Endothelial cell of umbilical vein (primary cell): ENCODE results near the gene DCUN1D2. TPM values are rescaled to one million over a fixed set of nuclear protein-coding genes. Genes with fewer than 3 reads are reported as not detected.

Experiments
- BruUV-seq: library from RNA; stranded (reverse); fragments of 400-500 nt; replicated peaks from 2 replicates; lab custom pipeline; 2021; lab: Mats Ljungman, UMichigan
- CTCF ChIA-PET: fragments of 300-600, 350-600 bp; sonication (Branson Sonifier 250); formaldehyde crosslinking; loops from one replicate; lab custom pipeline; 2021; ENCODE audit warnings: antibody characterized with exemption, inconsistent platforms; lab: Charles Lee
- POLR2A ChIA-PET: fragments of 300-600, 350-600 bp; sonication (Branson Sonifier 250); formaldehyde crosslinking; loops from one replicate; lab custom pipeline; 2021; ENCODE audit warnings: antibody characterized with exemption, inconsistent platforms; lab: Charles Lee
- DNase-seq: peaks from one replicate; pipeline ENCODE4 v3.0.0-alpha.2; 2011; ENCODE audit warnings: low read depth, low spot score
- FAIRE-seq: peaks from 2 replicates; lab custom pipeline; 2011; peaks lifted over from hg19 to GRCh38; lab: Jason Lieb, UNC
- H2AFZ ChIP-seq: 2 replicates; pipeline ENCODE4 v1.6.0; 2012; ENCODE audit warnings: low read depth, low read length, control low read depth, inconsistent platforms
- H3K27ac ChIP-seq: 2 replicates; pipeline ENCODE4 v1.5.1; 2011; ENCODE audit warnings: low read depth, mild to moderate bottlenecking, control low read depth, low read length, moderate library complexity; ENCODE audit not compliant: insufficient read depth
- H3K27me3 ChIP-seq, 2 experiments: 2 replicates each; pipeline versions ENCODE4 v1.6.0 to v1.6.1; 2011; ENCODE audit warnings: low read length in 2 of 2, mixed read lengths in 1 of 2; ENCODE audit not compliant: control insufficient read depth in 2 of 2, insufficient read depth in 2 of 2
- H3K36me3 ChIP-seq, 2 experiments: 2 replicates in 1 of 2; 3 replicates in 1 of 2; pipeline ENCODE4 v1.5.1; 2011; ENCODE audit warnings: low read length in 2 of 2, mild to moderate bottlenecking in 1 of 2, moderate library complexity in 1 of 2; ENCODE audit not compliant: control insufficient read depth in 2 of 2, insufficient read depth in 2 of 2; ENCODE audit errors: extremely low read depth in 1 of 2
- H3K4me1 ChIP-seq: 3 replicates; pipeline ENCODE4 v1.5.1; 2011; ENCODE audit warnings: mild to moderate bottlenecking, low read length; ENCODE audit not compliant: control insufficient read depth, insufficient read depth; ENCODE audit errors: extremely low read depth
- H3K4me2 ChIP-seq: 2 replicates; pipeline ENCODE4 v1.6.1; 2011; ENCODE audit warnings: low read length, control low read depth, mixed read lengths; ENCODE audit not compliant: insufficient read depth
- H3K4me3 ChIP-seq, 3 experiments: fragments of 200-600 bp in 1 of 3; sonication (generic), shearing (Covaris generic) in 1 of 3; replicated peaks in 1 of 3; 2 replicates each; pipeline ENCODE4 v1.5.1; 2011 to 2016; ENCODE audit warnings: control low read depth in 3 of 3, low read length in 3 of 3, mild to moderate bottlenecking in 2 of 3, inconsistent platforms in 1 of 3, low read depth in 1 of 3, moderate library complexity in 1 of 3; ENCODE audit not compliant: insufficient read depth in 1 of 3
- H3K79me2 ChIP-seq: 2 replicates; pipeline ENCODE4 v1.6.0; 2012; ENCODE audit warnings: low read length, inconsistent platforms; ENCODE audit not compliant: control insufficient read depth, insufficient read depth
- H3K9ac ChIP-seq: replicated peaks from 2 replicates; pipeline ENCODE3; 2011; ENCODE audit warnings: low read length, control low read depth; ENCODE audit not compliant: insufficient read depth; ENCODE audit errors: extremely low read depth
- H3K9me1 ChIP-seq: replicated peaks from 3 replicates; pipeline ENCODE4 v1.6.0; 2011; ENCODE audit warnings: mild to moderate bottlenecking, low read length; ENCODE audit not compliant: control insufficient read depth, insufficient read depth; ENCODE audit errors: extremely low read depth
- H3K9me3 ChIP-seq: replicated peaks from 2 replicates; pipeline ENCODE4 v1.5.1; 2012; ENCODE audit warnings: low read length, inconsistent platforms; ENCODE audit not compliant: control insufficient read depth, insufficient read depth
- H4K20me1 ChIP-seq: replicated peaks from 2 replicates; pipeline ENCODE3; 2011; ENCODE audit warnings: mild to moderate bottlenecking, low read length; ENCODE audit not compliant: control insufficient read depth, insufficient read depth; ENCODE audit errors: extremely low read depth
- EZH2 ChIP-seq: IDR thresholded peaks from 2 replicates; pipeline ENCODE4 v1.6.1; 2012; ENCODE audit warnings: borderline replicate concordance, low read depth, mild to moderate bottlenecking, moderate library complexity, low read length, inconsistent platforms; ENCODE audit not compliant: severe bottlenecking
- FOS ChIP-seq: IDR thresholded peaks from 2 replicates; pipeline ENCODE4 v1.6.1; 2011; ENCODE audit warnings: mild to moderate bottlenecking, low read length, moderate library complexity, borderline replicate concordance; ENCODE audit not compliant: insufficient read depth
- GATA2 ChIP-seq: IDR thresholded peaks from 2 replicates; pipeline ENCODE4 v1.7.0; 2011; ENCODE audit warnings: low read depth, mild to moderate bottlenecking, moderate library complexity, mixed read lengths, low read length; ENCODE audit not compliant: insufficient read length, insufficient read depth
- JUN ChIP-seq: IDR thresholded peaks from 2 replicates; pipeline ENCODE4 v1.6.1; 2011; ENCODE audit warnings: borderline replicate concordance, low read depth; ENCODE audit not compliant: insufficient read length, insufficient read depth
- MYC ChIP-seq: IDR thresholded peaks from one replicate; pipeline ENCODE4 v1.6.1; 2011; ENCODE audit warnings: mild to moderate bottlenecking, low read depth, low read length
- POLR2A ChIP-seq: IDR thresholded peaks from 2 replicates; pipeline ENCODE4 v1.6.1; 2012; ENCODE audit warnings: low read depth, mild to moderate bottlenecking, control low read depth, low read length
- POLR2AphosphoS5 ChIP-seq: IDR thresholded peaks from 2 replicates; pipeline ENCODE4 v1.6.1; 2012; ENCODE audit warnings: low read depth, mild to moderate bottlenecking, control low read depth, low read length, moderate library complexity; ENCODE audit not compliant: insufficient read depth
- dilution Hi-C: fragments of 300-500 bp; cut with MboI; formaldehyde crosslinking; loops from one replicate; pipeline ENCODE4 v1.15.0; 2019; ENCODE audit warnings: low sequenced_read_pairs; ENCODE audit not compliant: extremely low pct_ligation_motif_present
- intact Hi-C: fragments of 100-400 bp; cut with micrococcal nuclease; formaldehyde crosslinking; loops from one replicate; pipeline ENCODE4 v1.10.0; 2022
- polyA plus RNA-seq, 4 experiments: library from polyadenylated mRNA; depleted of rRNA in 3 of 4; stranded (reverse) in 3 of 4; unstranded in 1 of 4; fragments of >200 nt; gene quantifications; 2 replicates each; pipeline versions ENCODE4 v1.2.1 to v1.2.3, GENCODE V29; 2011 to 2012; ENCODE audit warnings: missing spikeins in 1 of 4
- total RNA-seq: library from RNA; stranded (reverse); gene quantifications from 2 replicates; pipeline ENCODE4 v1.2.3, GENCODE V29; 2021
- TF ChIP-seq, protein P1 (sequence below): IDR thresholded peaks from 2 replicates; pipeline ENCODE4 v1.6.1; 2011; ENCODE audit not compliant: insufficient read depth, insufficient read length
- TF ChIP-seq, protein P2 (sequence below), 2 donors: IDR thresholded peaks; 1 replicate in 1 of 2; 2 replicates in 1 of 2; pipeline ENCODE4 v1.5.1; 2011; ENCODE audit warnings: low read length in 2 of 2, mild to moderate bottlenecking in 2 of 2, moderate library complexity in 2 of 2, control low read depth in 1 of 2, inconsistent platforms in 1 of 2, low read depth in 1 of 2; ENCODE audit not compliant: insufficient read depth in 1 of 2; ENCODE audit errors: extremely low read depth in 1 of 2

Gene DCUN1D2
- total and polyA plus RNA-seq, 2 donors (not counting 3 experiments of a cell fraction or from before 2014, with no cell fraction given): 10.5 to 24.9 TPM

DNA sequence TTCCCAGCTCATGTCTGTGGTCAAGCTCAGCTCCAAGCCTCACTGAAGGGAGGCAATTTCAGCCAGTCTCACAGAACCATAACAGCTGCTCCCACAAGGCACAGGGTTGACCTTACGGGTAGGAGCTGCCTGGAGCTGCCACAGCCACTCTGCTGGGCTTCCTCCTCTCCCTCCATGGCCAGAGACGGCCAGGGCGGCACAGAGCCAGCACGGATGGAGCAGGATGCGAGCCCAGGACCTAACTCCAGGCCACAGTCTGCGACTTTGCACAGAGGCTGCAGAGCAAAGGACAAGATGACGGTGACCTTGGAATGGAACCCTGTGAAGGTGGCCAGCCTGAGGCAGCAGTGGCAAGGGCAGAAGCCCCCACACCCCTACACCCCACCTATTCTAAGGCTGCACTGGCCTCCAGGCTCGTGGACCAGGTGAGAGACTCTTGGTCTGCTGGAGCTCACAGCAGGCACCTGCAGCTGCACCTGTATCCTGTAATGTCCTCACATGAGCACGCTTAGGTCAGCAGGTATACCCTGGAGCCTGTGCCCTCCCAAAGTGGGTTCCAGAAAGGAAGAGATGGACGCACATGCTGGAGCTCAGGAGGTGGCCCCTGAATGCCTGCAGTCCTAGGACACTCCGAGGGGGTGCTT, 66.9 kb downstream of the DCUN1D2 start:
- no peak overlapping the region for H2AFZ ChIP-seq
- TF ChIP-seq JUN (no peak), FOS (no peak), MYC (no peak), POLR2AphosphoS5 (no peak), EZH2 (no peak), POLR2A (no peak), GATA2 (no peak)
- TF ChIP-seq, protein P1, sequence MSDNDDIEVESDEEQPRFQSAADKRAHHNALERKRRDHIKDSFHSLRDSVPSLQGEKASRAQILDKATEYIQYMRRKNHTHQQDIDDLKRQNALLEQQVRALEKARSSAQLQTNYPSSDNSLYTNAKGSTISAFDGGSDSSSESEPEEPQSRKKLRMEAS: no peak
- TF ChIP-seq, protein P2, sequence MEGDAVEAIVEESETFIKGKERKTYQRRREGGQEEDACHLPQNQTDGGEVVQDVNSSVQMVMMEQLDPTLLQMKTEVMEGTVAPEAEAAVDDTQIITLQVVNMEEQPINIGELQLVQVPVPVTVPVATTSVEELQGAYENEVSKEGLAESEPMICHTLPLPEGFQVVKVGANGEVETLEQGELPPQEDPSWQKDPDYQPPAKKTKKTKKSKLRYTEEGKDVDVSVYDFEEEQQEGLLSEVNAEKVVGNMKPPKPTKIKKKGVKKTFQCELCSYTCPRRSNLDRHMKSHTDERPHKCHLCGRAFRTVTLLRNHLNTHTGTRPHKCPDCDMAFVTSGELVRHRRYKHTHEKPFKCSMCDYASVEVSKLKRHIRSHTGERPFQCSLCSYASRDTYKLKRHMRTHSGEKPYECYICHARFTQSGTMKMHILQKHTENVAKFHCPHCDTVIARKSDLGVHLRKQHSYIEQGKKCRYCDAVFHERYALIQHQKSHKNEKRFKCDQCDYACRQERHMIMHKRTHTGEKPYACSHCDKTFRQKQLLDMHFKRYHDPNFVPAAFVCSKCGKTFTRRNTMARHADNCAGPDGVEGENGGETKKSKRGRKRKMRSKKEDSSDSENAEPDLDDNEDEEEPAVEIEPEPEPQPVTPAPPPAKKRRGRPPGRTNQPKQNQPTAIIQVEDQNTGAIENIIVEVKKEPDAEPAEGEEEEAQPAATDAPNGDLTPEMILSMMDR (IDR thresholded peaks at IDR 0.05; ENCODE audit: extremely low read depth in 1 of 2, insufficient read depth in 1 of 2, low read depth in 1 of 2, low read length in 2 of 2): no peak
- CTCF ChIA-PET: no interaction called here
- H3K9me3 ChIP-seq: no peaks in the 10 kb centered on the region
- no peaks in the 10 kb centered on the region for H3K9me1 ChIP-seq
- no peaks in the 10 kb centered on the region for H3K79me2 ChIP-seq
- POLR2A ChIA-PET: no interaction called here
- no peak overlapping the region for H3K4me2 ChIP-seq
- DNase-seq (no peak), FAIRE-seq (no peak)
- BruUV-seq: no TSS peak
- H3K36me3 ChIP-seq: no peaks in the 10 kb centered on the region
- dilution Hi-C loops: no loop called here
- no peak overlapping the region for H3K9ac ChIP-seq
- no peak overlapping the region for H3K27ac ChIP-seq
- no peaks in the 10 kb centered on the region for H3K27me3 ChIP-seq
- no peaks in the 10 kb centered on the region for H4K20me1 ChIP-seq
- intact Hi-C loops: no loop called here
- H3K4me1 ChIP-seq: no peaks in the 10 kb centered on the region
- no peak overlapping the region for H3K4me3 ChIP-seq
